AG08396 (cell line): ENCODE measurements around the gene KDM4C.

ENCODE experiments used
- DNase-seq: peaks from one replicate; pipeline ENCODE4 v3.0.0; 2012; ENCODE audit warnings: low spot score, mixed read lengths

KDM4C gene

GRCh38 chr9:7045361-7045760 is 287.6 kb downstream of the KDM4C start:
- no peak for DNase-seq

- no peak for DNase-seq
Measured at GRCh38 chr9:7051711-7052110, 293.9 kb downstream of the KDM4C start.

GRCh38 chr9:7053903-7054302 is 296.1 kb downstream of the KDM4C start:
- DNase-seq, result no peak

GRCh38 chr9:7055171-7055903 is 297.6 kb downstream of the KDM4C start:
- no peak for DNase-seq

GRCh38 chr9:7056254-7056653 is 298.5 kb downstream of the KDM4C start:
- DNase-seq, result no peak

- no peak for DNase-seq
Measured at GRCh38 chr9:7058473-7058872, 300.7 kb downstream of the KDM4C start.

GRCh38 chr9:7067169-7067568 is 309.4 kb downstream of the KDM4C start:
- DNase-seq, result no peak

GRCh38 chr9:7071916-7072315 is 314.1 kb downstream of the KDM4C start:
- no peak for DNase-seq

- no peak for DNase-seq
Measured at GRCh38 chr9:7073706-7074105, 315.9 kb downstream of the KDM4C start.

GRCh38 chr9:7075154-7075553 is 317.4 kb downstream of the KDM4C start:
- DNase-seq, result no peak

- no peak for DNase-seq
Measured at GRCh38 chr9:7079051-7079450, 321.3 kb downstream of the KDM4C start.

GRCh38 chr9:7081065-7081600 is 323.4 kb downstream of the KDM4C start:
- no peak for DNase-seq

- no peak for DNase-seq
Measured at GRCh38 chr9:7083192-7083591, 325.4 kb downstream of the KDM4C start.

- no peak for DNase-seq
Measured at GRCh38 chr9:7085357-7085756, 327.6 kb downstream of the KDM4C start.

GRCh38 chr9:7086389-7086788 is 328.6 kb downstream of the KDM4C start:
- DNase-seq, result no peak

GRCh38 chr9:7088611-7089010 is 330.8 kb downstream of the KDM4C start:
- DNase-seq, result no peak

GRCh38 chr9:7089406-7090193 is 331.8 kb downstream of the KDM4C start:
- DNase-seq, result no peak

- DNase-seq, result no peak
Measured at GRCh38 chr9:7093040-7093439, 335.3 kb downstream of the KDM4C start.

GRCh38 chr9:7094052-7094451 is 336.3 kb downstream of the KDM4C start:
- DNase-seq, result no peak

- no peak for DNase-seq
Measured at GRCh38 chr9:7094576-7094975, 336.8 kb downstream of the KDM4C start.

- DNase-seq, result no peak
Measured at GRCh38 chr9:7095058-7095457, 337.3 kb downstream of the KDM4C start.

GRCh38 chr9:7097040-7097715 is 339.4 kb downstream of the KDM4C start:
- no peak for DNase-seq
